Myocyte (in vitro differentiated cells): ENCODE results near the gene OGG1. TPM values are rescaled to one million over a fixed set of nuclear protein-coding genes. Genes with fewer than 3 reads are reported as not detected.

ENCODE experiments used
- total RNA-seq: library from RNA; depleted of rRNA; stranded (reverse); fragments of >200 nt; gene quantifications from 2 replicates; pipeline ENCODE4 v1.2.3, GENCODE V29; 2014

Gene OGG1
- total RNA-seq, 1 donor from 2014 or later, result 18.6 TPM

Other genes with a start within 250 kb of the OGG1 start
- gene LHFPL4, start 196.1 kb upstream of the OGG1 start, total RNA-seq, result not detected in 2 replicates
- 21.2 and 23.6 TPM in 2 replicates for gene MTMR14, start 100.4 kb upstream of the OGG1 start, total RNA-seq
- gene CPNE9, start 46.1 kb upstream of the OGG1 start, total RNA-seq, result not detected in 2 replicates
- 12.7 and 13.4 TPM in 2 replicates for gene BRPF1, start 18.2 kb upstream of the OGG1 start, total RNA-seq
- gene CAMK1, start 20.0 kb downstream of the OGG1 start, total RNA-seq, result 7.2 TPM in 2 replicates
- gene TADA3, start 42.5 kb downstream of the OGG1 start, total RNA-seq, result 108 and 110 TPM in 2 replicates
- 172 and 208 TPM in 2 replicates for gene ARPC4, start 43.1 kb downstream of the OGG1 start, total RNA-seq
- 12.2 and 17.2 TPM in 2 replicates for gene TTLL3, start 60.3 kb downstream of the OGG1 start, total RNA-seq
- 34.9 and 43.4 TPM in 2 replicates for gene RPUSD3, start 94.1 kb downstream of the OGG1 start, total RNA-seq
- gene CIDEC, start 130.3 kb downstream of the OGG1 start, total RNA-seq, result 0.26 TPM in 1 of 2 replicates, not detected in the other
- 41.4 and 50.5 TPM in 2 replicates for gene JAGN1, start 140.7 kb downstream of the OGG1 start, total RNA-seq
- 0.40 and 0.68 TPM in 2 replicates for gene IL17RE, start 152.9 kb downstream of the OGG1 start, total RNA-seq
- 24.4 and 33.9 TPM in 2 replicates for gene IL17RC, start 167.1 kb downstream of the OGG1 start, total RNA-seq
- 90.8 and 135 TPM in 2 replicates for gene CRELD1, start 183.9 kb downstream of the OGG1 start, total RNA-seq
- gene PRRT3, start 202.5 kb downstream of the OGG1 start, total RNA-seq, result 1.1 and 1.3 TPM in 2 replicates
- gene EMC3, start 236.9 kb downstream of the OGG1 start, total RNA-seq, result 66.2 and 96.0 TPM in 2 replicates